ENCODE measurements around the gene CHST11. TPM values are rescaled to one million over a fixed set of nuclear protein-coding genes. Genes with fewer than 3 reads are reported as not detected.
A peak's percentile ranks its signal among the peaks of the same experiment; 100 is the strongest.

The CHST11 gene
- total RNA-seq, 1 donor from 2014 or later: 6.0 TPM

GRCh38 chr12:104653730-104654664 is 197.2 kb downstream of the CHST11 start:
- H3K36me3 ChIP-seq: no peaks in the 10 kb centered on the region
- no peaks in the 10 kb centered on the region for H3K9me3 ChIP-seq (replicated peaks)
- no peaks in the 10 kb centered on the region for H3K27me3 ChIP-seq (ENCODE audit: low read depth)
- TF ChIP-seq CTCF (IDR thresholded peaks at IDR 0.05; ENCODE audit: borderline replicate concordance): peak; percentile 35
- no peak overlapping the region for H3K4me3 ChIP-seq
- H3K4me1 ChIP-seq: peaks cover 9% of the 10 kb centered on the region
- intact Hi-C loops (cut with micrococcal nuclease): no loop called here
- no peak overlapping the region for H3K27ac ChIP-seq (replicated peaks)
- DNase-seq: no peak

GRCh38 chr12:104654665-104655609 is 198.2 kb downstream of the CHST11 start:
- H3K27me3 ChIP-seq (ENCODE audit: low read depth): no peaks in the 10 kb centered on the region
- TF ChIP-seq CTCF (IDR thresholded peaks at IDR 0.05; ENCODE audit: borderline replicate concordance): no peak
- no peaks in the 10 kb centered on the region for H3K9me3 ChIP-seq (replicated peaks)
- H3K27ac ChIP-seq (replicated peaks): no peak overlapping the region
- intact Hi-C loops (cut with micrococcal nuclease): no loop called here
- peaks cover 9% of the 10 kb centered on the region for H3K4me1 ChIP-seq
- DNase-seq: no peak
- H3K4me3 ChIP-seq: no peak overlapping the region
- no peaks in the 10 kb centered on the region for H3K36me3 ChIP-seq

GRCh38 chr12:104656383-104656782 is 199.6 kb downstream of the CHST11 start:
- DNase-seq: no peak
- intact Hi-C loops (cut with micrococcal nuclease): no loop called here
- Histone ChIP-seq H3K27me3 (ENCODE audit: low read depth) (no peaks in the 10 kb centered on the region), H3K4me3 (no peak overlapping the region), H3K36me3 (no peaks in the 10 kb centered on the region), H3K4me1 (no peaks in the 10 kb centered on the region), H3K9me3 (replicated peaks) (no peaks in the 10 kb centered on the region), H3K27ac (replicated peaks) (no peak overlapping the region)
- no peak for TF ChIP-seq CTCF (IDR thresholded peaks at IDR 0.05; ENCODE audit: borderline replicate concordance)

GRCh38 chr12:104656921-104657320 is 200.2 kb downstream of the CHST11 start:
- no peak for TF ChIP-seq CTCF (IDR thresholded peaks at IDR 0.05; ENCODE audit: borderline replicate concordance)
- Histone ChIP-seq H3K4me3 (no peak overlapping the region), H3K27ac (replicated peaks) (no peak overlapping the region), H3K4me1 (no peaks in the 10 kb centered on the region), H3K36me3 (no peaks in the 10 kb centered on the region), H3K9me3 (replicated peaks) (no peaks in the 10 kb centered on the region), H3K27me3 (ENCODE audit: low read depth) (no peaks in the 10 kb centered on the region)
- intact Hi-C loops (cut with micrococcal nuclease): no loop called here
- no peak for DNase-seq

GRCh38 chr12:104657726-104658484 is 201.2 kb downstream of the CHST11 start:
- TF ChIP-seq CTCF (IDR thresholded peaks at IDR 0.05; ENCODE audit: borderline replicate concordance): no peak
- no peak overlapping the region for H3K27ac ChIP-seq (replicated peaks)
- H3K4me1 ChIP-seq: no peaks in the 10 kb centered on the region
- no peak overlapping the region for H3K4me3 ChIP-seq
- no peaks in the 10 kb centered on the region for H3K36me3 ChIP-seq
- intact Hi-C loops (cut with micrococcal nuclease): no loop called here
- no peaks in the 10 kb centered on the region for H3K27me3 ChIP-seq (ENCODE audit: low read depth)
- no peak for DNase-seq
- no peaks in the 10 kb centered on the region for H3K9me3 ChIP-seq (replicated peaks)

Measured in left ventricle myocardium inferior (tissue), 1 donor.